IMR-90 (cell line): ENCODE measurements around the gene FBN1. TPM values are rescaled to one million over a fixed set of nuclear protein-coding genes. Genes with fewer than 3 reads are reported as not detected.

Experiments
- ATAC-seq: fragments of 200-7000 bp; cut with Tn5 transposase; 2 replicates; pipeline ENCODE4 v1.9.1; 2020; ENCODE audit warnings: low read depth, mild to moderate bottlenecking, moderate library complexity
- BruUV-seq: library from RNA; stranded (reverse); fragments of 400-500 nt; replicated peaks from 2 replicates; lab custom pipeline; 2021; lab: Mats Ljungman, UMichigan
- CTCF ChIA-PET: fragments of 300-600 bp; formaldehyde crosslinking; extraction: SDS; loops from one replicate; lab custom pipeline; 2021; ENCODE audit warnings: antibody characterized with exemption; lab: Yijun Ruan, JAX
- POLR2A ChIA-PET: fragments of 300-600 bp; sonication (Branson Sonifier 250); formaldehyde crosslinking; loops from one replicate; lab custom pipeline; 2022; ENCODE audit warnings: antibody characterized with exemption; ENCODE audit not compliant: unreplicated experiment; lab: Charles Lee
- DNase-seq: peaks from one replicate; pipeline ENCODE4 v3.0.0; 2013
- H2AFZ ChIP-seq: replicated peaks from 2 replicates; pipeline ENCODE3; 2013; ENCODE audit warnings: low read length, mild to moderate bottlenecking; ENCODE audit not compliant: poor library complexity
- H2AK5ac ChIP-seq: 2 replicates; pipeline ENCODE4 v1.6.1; 2013; ENCODE audit warnings: low read depth, low read length, inconsistent platforms
- H2AK9ac ChIP-seq: replicated peaks from 2 replicates; pipeline ENCODE3; 2013; ENCODE audit warnings: mild to moderate bottlenecking, low read depth, low read length, moderate library complexity; ENCODE audit not compliant: poor library complexity
- H2BK120ac ChIP-seq: 2 replicates; pipeline ENCODE4 v1.6.1; 2013; ENCODE audit warnings: low read depth, low read length, inconsistent platforms
- H2BK15ac ChIP-seq: 3 replicates; pipeline ENCODE4 v1.6.1; 2013; ENCODE audit warnings: low read depth, low read length, inconsistent platforms
- H2BK20ac ChIP-seq: 2 replicates; pipeline ENCODE4 v1.6.1; 2013; ENCODE audit warnings: low read depth, mild to moderate bottlenecking, inconsistent platforms, low read length, moderate library complexity
- H2BK5ac ChIP-seq: 2 replicates; pipeline ENCODE4 v1.6.1; 2013; ENCODE audit warnings: mild to moderate bottlenecking, low read depth, low read length, inconsistent platforms; ENCODE audit not compliant: poor library complexity, severe bottlenecking
- H3K14ac ChIP-seq: replicated peaks from 2 replicates; pipeline ENCODE4 v1.6.1; 2013; ENCODE audit warnings: low read depth, low read length, inconsistent platforms
- H3K18ac ChIP-seq: 2 replicates; pipeline ENCODE4 v1.6.1; 2013; ENCODE audit warnings: low read depth, low read length, control low read depth
- H3K23ac ChIP-seq: 2 replicates; pipeline ENCODE4 v1.6.1; 2013; ENCODE audit warnings: low read depth, low read length, inconsistent platforms
- H3K27ac ChIP-seq: 2 replicates; pipeline ENCODE4 v1.5.1; 2013; ENCODE audit warnings: mild to moderate bottlenecking, control low read depth, low read length; ENCODE audit not compliant: insufficient read depth
- H3K27me3 ChIP-seq: 2 replicates; pipeline ENCODE4 v1.6.1; 2013; ENCODE audit warnings: low read length; ENCODE audit not compliant: control insufficient read depth, insufficient read depth
- H3K36me3 ChIP-seq: 2 replicates; pipeline ENCODE4 v1.6.1; 2013; ENCODE audit warnings: low read length, mixed read lengths; ENCODE audit not compliant: control insufficient read depth, insufficient read depth
- H3K4ac ChIP-seq: 2 replicates; pipeline ENCODE4 v1.6.1; 2013; ENCODE audit warnings: low read depth, low read length, inconsistent platforms
- H3K4me1 ChIP-seq: 2 replicates; pipeline ENCODE4 v1.6.1; 2013; ENCODE audit warnings: low read length, mixed read lengths; ENCODE audit not compliant: control insufficient read depth, insufficient read depth
- H3K4me2 ChIP-seq: 2 replicates; pipeline ENCODE4 v1.6.1; 2013; ENCODE audit warnings: low read depth, mild to moderate bottlenecking, control low read depth, low read length, moderate library complexity
- H3K4me3 ChIP-seq: 2 replicates; pipeline ENCODE4 v1.5.1; 2013; ENCODE audit warnings: low read depth, mild to moderate bottlenecking, control low read depth, low read length, moderate library complexity; ENCODE audit not compliant: insufficient read depth
- H3K56ac ChIP-seq: 2 replicates; pipeline ENCODE4 v1.6.1; 2013; ENCODE audit warnings: low read length, inconsistent platforms; ENCODE audit not compliant: insufficient read depth; ENCODE audit errors: extremely low read depth
- H3K79me1 ChIP-seq, 2 experiments: 2 replicates each; pipeline ENCODE4 v1.6.1; 2013; ENCODE audit warnings: low read length in 2 of 2, inconsistent platforms in 1 of 2, low read depth in 1 of 2
- H3K9ac ChIP-seq: 2 replicates; pipeline ENCODE4 v1.6.1; 2013; ENCODE audit warnings: low read depth, low read length, control low read depth
- H3K9me1 ChIP-seq: 2 replicates; pipeline ENCODE4 v1.6.1; 2013; ENCODE audit warnings: low read length, inconsistent platforms; ENCODE audit not compliant: insufficient read depth
- H3K9me3 ChIP-seq: 2 replicates; pipeline ENCODE4 v1.6.1; 2013; ENCODE audit warnings: low read length; ENCODE audit not compliant: control insufficient read depth, insufficient read depth
- H4K20me1 ChIP-seq: 2 replicates; pipeline ENCODE4 v1.6.1; 2013; ENCODE audit warnings: low read length, inconsistent platforms; ENCODE audit not compliant: insufficient read depth
- H4K5ac ChIP-seq: 2 replicates; pipeline ENCODE4 v1.6.1; 2013; ENCODE audit warnings: mild to moderate bottlenecking, low read depth, low read length, control low read depth
- H4K8ac ChIP-seq, 2 experiments: 2 replicates each; pipeline ENCODE4 v1.6.1; 2013; ENCODE audit warnings: low read depth in 2 of 2, low read length in 2 of 2, control low read depth in 1 of 2, inconsistent platforms in 1 of 2
- H4K91ac ChIP-seq: 2 replicates; pipeline ENCODE4 v1.6.1; 2013; ENCODE audit warnings: low read depth, low read length, inconsistent platforms; ENCODE audit not compliant: insufficient read depth
- BHLHE40 ChIP-seq: fragments of 150-350 bp; IDR thresholded peaks from 2 replicates; pipeline ENCODE4 v1.6.1; 2016; ENCODE audit warnings: mild to moderate bottlenecking, low read depth, low read length
- CEBPB ChIP-seq: IDR thresholded peaks from 2 replicates; pipeline ENCODE4 v1.6.1; 2012; ENCODE audit warnings: low read depth, low read length, improper control_type of control experiment
- CHD1 ChIP-seq: IDR thresholded peaks from 2 replicates; pipeline ENCODE4 v1.6.1; 2012; ENCODE audit warnings: low read depth, low read length, improper control_type of control experiment
- CTCF ChIP-seq: conservative IDR thresholded peaks from 2 replicates; pipeline ENCODE4 v1.5.1; 2012; ENCODE audit warnings: mild to moderate bottlenecking, low read depth, low read length, improper control_type of control experiment
- ELK1 ChIP-seq: fragments of 150-350 bp; IDR thresholded peaks from 2 replicates; pipeline ENCODE4 v1.6.1; 2016; ENCODE audit warnings: low read depth, mild to moderate bottlenecking, low read length, moderate library complexity, borderline replicate concordance
- FOS ChIP-seq: fragments of 150-350 bp; IDR thresholded peaks from 2 replicates; pipeline ENCODE4 v1.6.1; 2016; ENCODE audit warnings: low read depth, low read length
- MAFK ChIP-seq: IDR thresholded peaks from 2 replicates; pipeline ENCODE4 v1.6.1; 2012; ENCODE audit warnings: low read depth, low read length, improper control_type of control experiment
- MAZ ChIP-seq: IDR thresholded peaks from 2 replicates; pipeline ENCODE4 v1.6.1; 2012; ENCODE audit warnings: low read depth, mild to moderate bottlenecking, low read length, improper control_type of control experiment, moderate library complexity, borderline replicate concordance
- MXI1 ChIP-seq: IDR thresholded peaks from 2 replicates; pipeline ENCODE4 v1.6.1; 2012; ENCODE audit warnings: low read depth, mild to moderate bottlenecking, low read length, moderate library complexity, borderline replicate concordance
- NFE2L2 ChIP-seq: fragments of 150-350 bp; IDR thresholded peaks from 2 replicates; pipeline ENCODE4 v1.6.1; 2016; ENCODE audit warnings: low read depth, mild to moderate bottlenecking, low read length
- POLR2A ChIP-seq: IDR thresholded peaks from 2 replicates; pipeline ENCODE4 v1.6.1; 2012; ENCODE audit warnings: mild to moderate bottlenecking, low read depth, low read length
- RAD21 ChIP-seq: IDR thresholded peaks from 2 replicates; pipeline ENCODE4 v1.6.1; 2012; ENCODE audit warnings: low read length, improper control_type of control experiment
- RCOR1 ChIP-seq: IDR thresholded peaks from 2 replicates; pipeline ENCODE4 v1.6.1; 2012; ENCODE audit warnings: mild to moderate bottlenecking, low read length, improper control_type of control experiment; ENCODE audit not compliant: insufficient replicate concordance
- RFX5 ChIP-seq: IDR thresholded peaks from 2 replicates; pipeline ENCODE4 v1.8.0; 2012; ENCODE audit warnings: low read depth, mild to moderate bottlenecking, low read length, moderate library complexity
- SMC3 ChIP-seq: fragments of 150-350 bp; IDR thresholded peaks from 2 replicates; pipeline ENCODE4 v1.6.1; 2016; ENCODE audit warnings: low read depth, mild to moderate bottlenecking, antibody characterized with exemption, low read length, moderate library complexity
- USF2 ChIP-seq: fragments of 150-350 bp; IDR thresholded peaks from 2 replicates; pipeline ENCODE4 v1.6.1; 2017; ENCODE audit warnings: mild to moderate bottlenecking, antibody characterized with exemption, low read length, low read depth
- WGBS, 2 experiments: methylation state at CpG; one replicate each; pipeline versions ENCODE4 v1.1.5 to v1.1.7; 2013; ENCODE audit warnings: missing lambda C conversion rate in 2 of 2; ENCODE audit not compliant: insufficient read length in 1 of 2; ENCODE audit errors: extremely low coverage in 2 of 2; 5-methylcytosine and 5-hydroxymethylcytosine counted together
- dilution Hi-C: fragments of 300-500 bp; cut with HindIII; formaldehyde crosslinking; loops from one replicate; pipeline ENCODE4 v1.14.3; 2018; ENCODE audit warnings: low sequenced_read_pairs; ENCODE audit not compliant: unreplicated experiment
- in situ Hi-C: fragments of 300-500 bp; cut with MboI; formaldehyde crosslinking; loops from 3 replicates; pipeline ENCODE4 v1.14.3; 2019; ENCODE audit warnings: low sequenced_read_pairs, inconsistent platforms, mixed read lengths
- intact Hi-C: fragments of 100-400 bp; cut with micrococcal nuclease; formaldehyde crosslinking; loops from 2 replicates; pipeline ENCODE4 v1.10.0; 2022
- polyA plus RNA-seq, 3 experiments: library from polyadenylated mRNA; depleted of rRNA; stranded (reverse); fragments of >200 nt; gene quantifications; 2 replicates each; pipeline ENCODE4 v1.2.3, GENCODE V29; 2012; ENCODE audit warnings: low replicate concordance in 1 of 3
- total RNA-seq: library from RNA; depleted of rRNA; stranded (reverse); fragments of >200 nt; gene quantifications from 2 replicates; pipeline ENCODE4 v1.2.3, GENCODE V29; 2012

Gene FBN1
- total and polyA plus RNA-seq, 2 of the 4 experiments (the other 2 are of a cell fraction) = 134 to 283 TPM

- H3K14ac ChIP-seq = no peak overlapping the region
- no peak for DNase-seq
- no peaks in the 10 kb centered on the region for H3K4me1 ChIP-seq
- no peaks in the 10 kb centered on the region for H3K9me1 ChIP-seq
- H3K4ac ChIP-seq = no peak overlapping the region
- no peaks in the 10 kb centered on the region for H3K27me3 ChIP-seq
- intact Hi-C loops = no loop called here
- no peak overlapping the region for H2BK15ac ChIP-seq
- H2BK20ac ChIP-seq = no peak overlapping the region
- H3K56ac ChIP-seq = no peak overlapping the region
- no peaks in the 10 kb centered on the region for H4K20me1 ChIP-seq
- H3K79me1 ChIP-seq = no peaks in the 10 kb centered on the region
- no peak overlapping the region for H4K91ac ChIP-seq
- no peak overlapping the region for H3K23ac ChIP-seq
- H3K18ac ChIP-seq = no peak overlapping the region
- H2BK120ac ChIP-seq = no peak overlapping the region
- dilution Hi-C loops = no loop called here
- H2AFZ ChIP-seq = no peak overlapping the region
- ATAC-seq = no peak
- H2AK5ac ChIP-seq = no peak overlapping the region
- no TSS peak for BruUV-seq
- H4K8ac ChIP-seq = no peak overlapping the region
- ChIA-PET CTCF (no interaction called here), POLR2A (no interaction called here)
- no peak overlapping the region for H2BK5ac ChIP-seq
- H3K4me2 ChIP-seq = no peak overlapping the region
- TF ChIP-seq RAD21 = no peak
- TF ChIP-seq CHD1 = no peak
- no peak for TF ChIP-seq CEBPB
- TF ChIP-seq MAFK = no peak
- TF ChIP-seq POLR2A = no peak
- no peak for TF ChIP-seq USF2
- TF ChIP-seq MXI1 = no peak
- no peak for TF ChIP-seq CTCF
- TF ChIP-seq SMC3 = no peak
- no peak for TF ChIP-seq NFE2L2
- TF ChIP-seq FOS = no peak
- no peak for TF ChIP-seq MAZ
- TF ChIP-seq BHLHE40 = no peak
- no peak for TF ChIP-seq RCOR1
- TF ChIP-seq RFX5 = no peak
- TF ChIP-seq ELK1 = no peak
- H3K36me3 ChIP-seq = no peaks in the 10 kb centered on the region
- no CpG with 5 or more reads among the region's 3 CpGs for WGBS, 2 experiments
- H2AK9ac ChIP-seq = no peak overlapping the region
- H3K27ac ChIP-seq = no peak overlapping the region
- in situ Hi-C loops = loop anchor here (10.0 to 25.0 kb wide), 2 partner anchors 595 to 1777 kb away; partner anchors contain the start of gene SHC4
- H4K5ac ChIP-seq = no peak overlapping the region
- H3K9ac ChIP-seq = no peak overlapping the region
- no peaks in the 10 kb centered on the region for H3K9me3 ChIP-seq
- H3K4me3 ChIP-seq = no peak overlapping the region
Measured at GRCh38 chr15:48367483-48367882, 278.0 kb downstream of the FBN1 start.
